Measurements from ENCODE around the gene ULK1.

The ULK1 gene

GRCh38 chr12:131893605-131894312, 663 bp upstream of the ULK1 start:
- no peak for DNase-seq

DNA sequence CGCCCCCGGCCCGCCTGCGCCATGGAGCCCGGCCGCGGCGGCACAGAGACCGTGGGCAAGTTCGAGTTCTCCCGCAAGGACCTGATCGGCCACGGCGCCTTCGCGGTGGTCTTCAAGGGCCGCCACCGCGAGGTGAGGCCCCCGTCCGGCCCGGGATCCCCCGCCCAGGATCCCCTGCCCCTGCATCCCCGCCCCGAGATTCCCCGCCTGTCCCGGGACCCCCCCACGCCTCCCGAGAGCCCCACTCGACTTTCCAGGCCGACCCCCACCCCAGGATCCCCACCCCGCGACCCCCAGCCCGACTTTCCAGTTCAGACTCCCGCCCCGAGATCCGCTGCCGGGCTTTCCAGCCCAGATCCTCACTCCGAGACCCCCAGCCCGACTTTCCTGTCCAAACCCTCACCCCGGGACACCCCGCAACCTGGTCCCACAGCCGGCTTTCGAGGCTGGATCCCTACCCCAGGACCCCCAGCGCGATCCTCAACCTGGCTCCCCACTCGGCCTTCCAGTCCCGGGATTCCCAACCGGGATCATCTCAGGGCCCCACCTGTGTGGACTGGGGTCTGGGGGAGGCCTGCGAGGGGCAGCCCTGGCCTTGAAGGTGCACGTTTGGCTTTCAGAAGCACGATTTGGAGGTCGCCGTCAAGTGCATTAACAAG, 688 bp downstream of the ULK1 start:
- no peak for DNase-seq

DNA sequence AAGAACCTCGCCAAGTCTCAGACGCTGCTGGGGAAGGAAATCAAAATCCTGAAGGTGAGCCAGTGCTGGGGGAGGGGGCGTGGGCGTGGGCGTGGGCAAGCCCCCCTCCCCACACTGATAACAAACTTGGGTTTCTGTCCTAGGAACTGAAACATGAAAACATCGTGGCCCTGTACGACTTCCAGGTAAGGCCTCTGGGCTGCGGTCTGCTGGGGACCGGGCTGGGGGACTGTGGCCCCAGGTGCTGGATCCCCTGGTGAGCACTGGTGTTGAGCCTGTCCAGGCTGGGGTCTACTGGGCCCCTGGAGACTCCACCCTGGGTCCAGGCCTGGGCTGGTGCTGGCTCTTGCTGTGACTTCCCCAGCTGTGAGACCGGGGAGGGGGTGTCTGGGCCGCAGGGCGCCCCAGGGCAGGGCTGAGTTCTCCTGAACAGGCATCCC, 1.2 kb downstream of the ULK1 start:
- DNase-seq, result no peak

GRCh38 chr12:131896080-131896810, 1.8 kb downstream of the ULK1 start:
- DNase-seq, result no peak

GRCh38 chr12:131896811-131897270, 2.4 kb downstream of the ULK1 start:
- DNase-seq, result no peak

GRCh38 chr12:131897276-131897675, 2.9 kb downstream of the ULK1 start:
- no peak for DNase-seq

DNA sequence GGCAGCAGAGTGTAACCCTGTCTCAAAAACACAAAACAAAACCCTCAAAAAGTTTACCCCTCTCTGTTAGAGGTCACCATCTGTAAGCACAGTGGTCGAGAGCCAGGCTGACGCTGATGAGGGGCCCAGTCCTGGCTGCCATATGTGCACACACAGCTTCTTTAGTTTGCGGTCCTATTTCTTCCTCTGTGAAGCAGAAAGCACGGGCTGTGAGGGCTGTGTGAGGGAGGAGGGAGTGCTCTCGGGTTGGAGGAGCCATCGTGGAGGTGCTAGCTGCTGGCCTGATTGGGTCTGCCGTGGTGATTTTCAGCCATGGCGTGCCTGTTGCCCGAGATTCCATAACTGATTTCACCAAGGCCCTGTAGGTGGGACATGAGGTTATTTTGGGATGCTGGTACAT, 3.5 kb downstream of the ULK1 start:
- no peak for DNase-seq

DNA sequence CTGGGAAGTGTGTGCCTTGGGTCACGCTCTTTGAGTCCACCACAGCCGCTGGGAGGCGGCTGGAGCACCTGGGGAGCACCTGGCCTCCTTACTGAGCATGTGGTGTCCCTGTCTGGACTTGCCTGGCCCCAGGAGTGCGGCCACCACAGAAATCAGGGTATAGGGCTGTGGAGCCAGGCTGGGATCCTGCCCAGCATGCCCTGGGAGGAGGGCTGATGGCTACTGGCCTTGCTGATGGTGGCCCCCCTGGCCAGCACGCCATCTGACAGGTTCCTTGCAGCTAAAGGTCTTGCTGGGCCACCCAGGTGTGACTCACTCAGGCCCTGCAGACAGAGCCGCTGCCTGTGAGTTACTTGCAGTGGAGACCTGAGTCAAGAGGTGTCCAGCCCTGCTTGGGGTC, 6.0 kb downstream of the ULK1 start:
- no peak for DNase-seq

GRCh38 chr12:131901431-131902331, 7.3 kb downstream of the ULK1 start:
- DNase-seq, result no peak

- no peak for DNase-seq
Observed at GRCh38 chr12:131902332-131903241, 8.2 kb downstream of the ULK1 start.

- no peak for DNase-seq
Observed at GRCh38 chr12:131903270-131904255, 9.1 kb downstream of the ULK1 start.

DNA sequence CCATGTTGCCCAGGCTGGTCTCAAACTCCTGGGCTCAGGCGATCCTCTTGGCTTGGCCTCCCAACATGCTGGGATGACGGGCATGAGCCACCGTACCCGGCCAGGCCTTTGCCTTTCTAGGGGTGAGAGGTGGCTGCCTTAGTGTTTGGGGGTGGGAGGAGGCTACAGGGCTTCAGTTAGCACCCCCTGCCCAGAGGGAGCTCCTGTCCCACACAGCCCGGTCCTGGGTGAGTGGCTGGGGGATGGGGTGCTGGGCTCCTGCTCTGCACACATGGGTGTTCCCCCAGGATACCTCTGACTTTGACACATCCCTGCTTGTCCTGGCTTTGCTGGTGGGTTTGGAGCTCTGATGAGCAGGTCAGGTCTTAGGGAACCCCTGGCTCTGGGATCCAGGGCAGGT, 9.9 kb downstream of the ULK1 start:
- no peak for DNase-seq

DNA sequence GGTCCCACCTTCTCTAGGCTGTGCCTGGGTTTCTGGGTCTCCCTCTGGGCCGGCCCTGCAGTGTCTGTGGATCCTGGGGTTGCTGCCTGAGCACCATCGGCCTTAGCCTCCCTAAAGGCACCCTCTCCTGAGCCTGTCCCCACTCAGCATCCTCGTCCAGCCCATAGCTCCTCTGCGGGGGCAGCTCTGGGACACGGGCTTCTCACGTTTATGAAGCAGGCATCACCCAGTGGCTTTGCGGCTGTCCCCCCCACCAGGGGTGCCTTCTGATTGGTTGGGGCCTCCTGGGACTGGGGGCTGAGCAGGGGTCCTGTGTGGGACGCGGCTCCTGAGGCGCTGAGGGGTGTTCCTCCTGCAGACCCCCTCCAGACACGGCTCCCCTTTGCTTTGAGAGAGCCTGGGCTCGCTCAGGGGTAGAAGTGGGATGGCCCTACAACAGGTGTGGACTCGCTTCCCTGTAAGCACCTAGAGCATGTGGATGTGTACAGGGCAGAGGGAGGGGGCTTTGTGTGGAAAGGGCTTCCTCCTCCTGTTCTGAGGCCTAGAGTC, 10.7 kb downstream of the ULK1 start:
- DNase-seq, result no peak

- DNase-seq, result no peak
Observed at GRCh38 chr12:131905630-131906091, 11.2 kb downstream of the ULK1 start.

DNA sequence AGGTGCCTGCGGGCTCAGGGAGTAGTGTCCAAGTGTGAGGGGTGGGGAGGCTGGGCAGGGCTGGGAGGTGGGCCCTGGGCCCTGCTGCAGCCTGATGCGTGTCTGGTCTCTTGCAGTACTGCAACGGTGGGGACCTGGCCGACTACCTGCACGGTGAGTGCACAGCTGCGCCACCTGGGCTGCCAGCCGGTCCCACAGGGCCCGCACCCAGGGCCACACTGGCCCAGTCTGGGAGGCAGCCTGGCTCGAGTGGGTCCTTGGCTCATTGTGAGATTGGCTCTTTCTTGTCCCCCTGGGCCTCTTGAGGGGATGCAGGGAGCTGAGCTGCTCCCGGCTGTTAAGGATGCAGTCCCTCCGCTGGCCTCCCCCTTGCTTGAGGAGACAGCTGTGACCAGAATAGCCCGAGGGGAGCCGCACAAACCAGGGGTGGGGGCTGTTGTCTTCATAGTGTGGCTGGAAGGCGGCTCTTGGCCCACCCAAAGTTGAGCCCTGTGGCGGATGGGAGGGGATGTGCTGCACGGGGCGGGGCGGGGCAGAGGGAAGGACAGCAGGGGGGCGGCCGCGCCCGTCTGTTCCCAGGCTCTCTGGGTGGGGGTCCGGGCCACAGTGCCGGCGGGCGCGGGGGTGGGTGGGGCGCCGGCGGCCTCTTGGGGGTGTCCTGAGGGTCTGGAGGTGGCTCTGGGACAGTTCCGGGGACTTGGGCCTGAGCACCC, 13.1 kb downstream of the ULK1 start:
- DNase-seq, result no peak

DNA sequence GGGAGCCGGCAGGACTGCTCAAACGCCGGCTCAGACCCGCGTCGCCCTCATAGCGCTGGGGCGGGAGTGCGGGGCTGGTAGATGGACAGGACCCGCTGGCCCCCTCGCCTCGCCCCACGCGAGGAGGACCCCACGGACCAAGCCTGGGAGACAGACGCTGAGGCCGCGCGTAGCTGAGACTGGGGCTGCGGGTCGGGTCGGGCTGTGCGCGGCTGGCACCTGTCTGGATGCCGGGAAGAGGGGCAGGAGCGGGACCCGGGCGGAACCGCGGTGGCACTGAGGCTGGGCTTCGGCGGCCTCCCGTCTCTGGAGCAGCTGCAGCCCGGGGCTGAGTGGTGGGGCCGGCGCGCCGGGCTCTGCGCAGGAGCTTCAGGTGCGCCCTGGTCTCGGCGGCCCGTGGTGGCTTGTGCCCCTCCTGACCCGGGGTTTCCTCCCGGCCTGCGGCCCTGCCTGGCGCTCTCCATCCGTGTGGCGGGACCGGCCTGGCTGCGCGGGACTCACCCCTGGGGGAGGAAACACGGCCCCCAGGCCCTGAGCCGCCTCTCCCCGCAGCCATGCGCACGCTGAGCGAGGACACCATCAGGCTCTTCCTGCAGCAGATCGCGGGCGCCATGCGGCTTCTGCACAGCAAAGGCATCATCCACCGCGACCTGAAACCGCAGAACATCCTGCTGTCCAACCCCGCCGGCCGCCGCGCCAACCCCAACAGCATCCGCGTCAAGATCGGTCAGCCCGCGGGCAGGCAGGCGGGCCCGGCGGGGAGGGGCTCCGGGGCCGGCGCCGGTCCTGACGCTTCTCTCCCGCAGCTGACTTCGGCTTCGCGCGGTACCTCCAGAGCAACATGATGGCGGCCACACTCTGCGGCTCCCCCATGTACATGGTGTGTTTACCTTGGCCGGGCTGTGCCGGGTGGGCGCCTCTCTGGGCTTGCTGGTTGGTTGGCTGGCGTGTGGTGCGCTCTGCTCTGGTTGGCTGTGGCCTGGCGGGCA, 14.0 kb downstream of the ULK1 start:
- DNase-seq, result no peak

GRCh38 chr12:131909081-131909751, 14.8 kb downstream of the ULK1 start:
- DNase-seq, result no peak

Measured in NCI-H345 (cell line).